Lung microvascular endothelial cell (primary cell): ENCODE results near the gene C9orf78. TPM values are rescaled to one million over a fixed set of nuclear protein-coding genes. Genes with fewer than 3 reads are reported as not detected.

Experiments
- DNase-seq, 2 donors: peaks; one replicate each; pipeline versions ENCODE4 v3.0.0 to v3.0.0-alpha.2; 2010; ENCODE audit warnings: low read depth in 2 of 2
- total RNA-seq: library from RNA; depleted of rRNA; stranded (reverse); fragments of >200 nt; gene quantifications from 2 replicates; pipeline ENCODE4 v1.2.1, GENCODE V29; 2014

The C9orf78 gene, protein sequence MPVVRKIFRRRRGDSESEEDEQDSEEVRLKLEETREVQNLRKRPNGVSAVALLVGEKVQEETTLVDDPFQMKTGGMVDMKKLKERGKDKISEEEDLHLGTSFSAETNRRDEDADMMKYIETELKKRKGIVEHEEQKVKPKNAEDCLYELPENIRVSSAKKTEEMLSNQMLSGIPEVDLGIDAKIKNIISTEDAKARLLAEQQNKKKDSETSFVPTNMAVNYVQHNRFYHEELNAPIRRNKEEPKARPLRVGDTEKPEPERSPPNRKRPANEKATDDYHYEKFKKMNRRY
- 21.6 and 36.5 TPM in 2 replicates for total RNA-seq

GRCh38 chr9:129835128-129835859 lies at the start of gene C9orf78, which contains the start of gene USP20:
C9orf78 (minus strand) TSS chr9:129835275; CDS start chr9:129835221, 54 bp downstream.
USP20 (plus strand) TSS chr9:129835458; CDS start chr9:129852556, 17,098 bp downstream.
- peak; percentile 96 to 98 for DNase-seq

DNA sequence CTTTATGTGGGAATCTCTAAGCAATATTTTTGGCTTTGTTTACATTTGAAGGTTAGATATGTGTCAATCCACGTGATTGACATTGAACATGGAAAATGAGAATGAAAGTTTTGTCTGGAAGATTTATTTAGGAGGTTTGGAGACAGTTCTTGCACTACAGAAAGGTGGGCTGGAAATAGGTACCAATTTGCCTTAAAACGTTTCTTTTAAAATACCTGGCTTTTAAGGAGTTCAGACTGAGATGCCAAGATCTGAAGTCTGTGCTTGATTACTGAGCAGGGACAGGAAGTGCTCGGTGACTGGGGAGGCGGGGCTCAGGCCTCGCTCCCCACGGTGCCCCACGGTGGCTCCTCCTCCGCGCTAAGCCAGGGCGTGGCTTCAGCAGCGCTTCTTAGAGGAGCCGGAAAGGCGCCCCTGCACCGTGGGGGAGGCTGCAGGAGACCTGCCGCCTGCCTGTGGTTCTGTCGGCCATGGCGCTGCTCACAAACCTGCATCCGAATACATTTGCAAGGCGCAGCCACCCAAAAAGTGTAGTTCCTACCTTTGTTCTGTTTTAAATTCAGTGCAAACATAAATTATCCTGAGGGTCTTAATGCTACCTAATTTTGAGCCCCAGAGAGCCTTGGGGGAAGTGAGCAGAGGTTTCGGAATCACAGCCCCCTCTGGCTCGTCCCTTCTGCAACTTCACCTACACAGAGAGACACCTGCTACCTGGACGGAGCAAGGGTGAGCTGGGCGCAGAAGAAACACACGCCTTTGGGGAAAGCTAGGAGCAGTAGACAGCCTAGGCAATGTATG lies 49.3 kb upstream of the C9orf78 start:
- DNase-seq, result peak; percentile 54 to 67

GRCh38 chr9:129881547-129882324 lies 46.7 kb upstream of the C9orf78 start:
- no peak for DNase-seq

DNA sequence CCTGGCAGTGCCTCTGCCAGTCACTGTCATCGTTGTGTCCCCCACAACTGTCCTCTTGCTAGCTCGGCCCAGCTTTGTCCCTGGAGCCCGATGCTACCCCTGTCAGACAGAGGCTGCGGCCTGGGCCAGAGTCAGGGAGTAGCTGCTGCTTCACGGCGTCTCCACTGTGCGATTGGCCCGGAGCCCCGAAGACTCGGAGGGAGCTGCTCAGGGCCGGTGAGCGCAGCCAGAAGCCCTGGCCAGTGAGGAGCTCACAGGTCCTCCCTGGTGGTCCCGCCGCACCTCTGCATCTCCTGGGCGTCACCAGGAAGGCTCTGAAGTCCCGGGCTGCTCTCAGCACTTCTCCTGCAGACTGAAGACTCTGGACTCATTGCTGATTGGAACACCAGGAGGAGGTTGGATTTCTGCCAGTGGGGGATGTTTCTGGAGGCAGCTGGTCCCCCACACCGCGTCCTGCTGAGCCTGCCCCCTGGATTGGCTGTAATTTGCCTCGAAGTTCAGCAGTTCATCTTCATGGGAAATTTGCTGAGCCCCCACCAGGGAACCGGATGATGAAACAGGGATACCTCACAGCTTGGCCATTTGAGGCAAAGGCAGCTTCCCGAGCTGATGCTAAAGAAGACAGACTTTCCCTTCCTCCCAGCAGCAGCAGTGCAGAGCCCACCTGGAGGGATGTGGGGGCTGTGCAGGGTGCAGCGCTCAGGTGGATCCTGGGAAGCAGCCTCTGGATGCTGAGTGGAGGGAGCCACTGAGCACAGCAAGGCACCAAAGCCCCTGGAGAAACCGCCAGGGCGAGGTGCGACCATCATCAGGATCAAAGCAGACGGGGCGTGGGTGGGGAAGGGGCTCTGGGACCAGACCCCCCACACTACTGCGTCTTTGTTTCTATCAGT lies 45.8 kb upstream of the C9orf78 start:
- DNase-seq, result no peak

- DNase-seq, result no peak
Observed at GRCh38 chr9:129879991-129880653, 45.0 kb upstream of the C9orf78 start.

GRCh38 chr9:129879103-129879699 lies 44.1 kb upstream of the C9orf78 start:
- no peak for DNase-seq

- no peak for DNase-seq
Observed at GRCh38 chr9:129878291-129878690, 43.2 kb upstream of the C9orf78 start.

DNA sequence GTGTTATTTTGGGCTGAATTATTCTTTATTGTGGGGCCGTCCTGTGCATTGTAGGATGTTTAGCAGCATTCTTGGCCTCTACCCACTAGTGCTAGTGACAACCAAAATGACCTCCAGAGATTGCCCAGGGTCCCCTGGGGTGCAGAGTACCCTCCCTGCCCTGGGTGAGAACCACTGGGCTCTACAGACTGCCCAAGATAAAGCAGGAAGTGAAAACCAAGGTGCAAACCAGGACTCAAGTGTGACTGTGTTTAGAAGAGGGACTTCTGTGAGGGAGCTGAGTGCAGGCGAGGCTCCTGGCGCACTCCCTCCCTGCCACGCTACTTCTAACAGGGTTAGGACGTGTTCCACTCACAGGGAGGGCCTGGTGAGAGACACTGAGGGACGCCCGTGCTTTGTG lies 41.7 kb upstream of the C9orf78 start:
- DNase-seq, result no peak

DNA sequence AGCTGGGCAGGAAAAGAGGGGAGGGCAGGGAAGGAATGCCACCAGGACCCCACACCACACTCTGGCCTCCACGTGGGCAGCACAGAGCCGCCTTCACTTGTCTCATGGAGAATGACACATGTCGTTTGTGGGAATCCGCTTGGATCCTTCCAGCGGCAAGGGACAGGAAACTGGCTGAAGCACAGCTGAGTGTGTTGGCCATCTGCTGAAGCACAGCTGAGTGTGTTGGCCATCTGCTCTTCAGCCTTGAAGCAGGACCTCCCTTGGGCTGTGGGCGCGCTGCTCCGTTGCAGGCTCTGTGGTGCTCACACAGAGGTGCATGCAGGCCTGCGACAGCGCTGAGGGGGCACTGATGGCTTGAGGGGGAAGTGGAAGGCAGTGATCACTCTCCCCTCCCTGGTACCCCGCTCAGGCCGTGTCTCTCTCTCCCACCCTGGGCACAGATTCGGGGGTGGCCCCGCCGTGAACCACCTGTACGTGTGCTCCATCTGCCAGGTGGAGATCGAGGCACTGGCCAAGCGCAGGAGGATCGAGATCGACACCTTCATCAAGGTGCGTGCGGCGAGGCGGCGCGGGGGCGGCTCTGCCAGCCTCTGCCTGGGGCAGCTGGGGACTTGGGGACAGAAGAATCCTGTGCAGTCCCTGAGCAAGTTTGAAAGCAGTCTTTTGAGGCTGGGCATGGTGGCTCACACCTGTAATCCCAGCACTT lies 40.8 kb upstream of the C9orf78 start:
- DNase-seq, result no peak

DNA sequence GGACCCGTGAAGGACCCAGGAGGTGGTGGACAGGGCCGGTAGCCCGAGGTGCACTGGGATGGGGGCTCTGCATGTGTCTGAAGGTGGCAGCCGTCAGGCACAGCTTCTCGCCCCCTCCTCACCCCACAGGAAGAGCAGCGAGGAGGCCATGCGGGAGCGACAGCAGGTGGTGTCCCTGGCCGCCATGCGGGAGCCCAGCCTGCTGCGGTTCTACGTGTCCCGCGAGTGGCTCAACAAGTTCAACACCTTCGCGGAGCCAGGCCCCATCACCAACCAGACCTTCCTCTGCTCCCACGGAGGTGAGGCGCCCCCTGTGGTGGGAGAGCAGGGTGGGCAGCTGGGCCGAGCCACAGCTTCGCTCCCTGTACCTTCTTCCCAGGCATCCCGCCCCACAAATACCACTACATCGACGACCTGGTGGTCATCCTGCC lies 40.1 kb upstream of the C9orf78 start:
- no peak for DNase-seq

DNA sequence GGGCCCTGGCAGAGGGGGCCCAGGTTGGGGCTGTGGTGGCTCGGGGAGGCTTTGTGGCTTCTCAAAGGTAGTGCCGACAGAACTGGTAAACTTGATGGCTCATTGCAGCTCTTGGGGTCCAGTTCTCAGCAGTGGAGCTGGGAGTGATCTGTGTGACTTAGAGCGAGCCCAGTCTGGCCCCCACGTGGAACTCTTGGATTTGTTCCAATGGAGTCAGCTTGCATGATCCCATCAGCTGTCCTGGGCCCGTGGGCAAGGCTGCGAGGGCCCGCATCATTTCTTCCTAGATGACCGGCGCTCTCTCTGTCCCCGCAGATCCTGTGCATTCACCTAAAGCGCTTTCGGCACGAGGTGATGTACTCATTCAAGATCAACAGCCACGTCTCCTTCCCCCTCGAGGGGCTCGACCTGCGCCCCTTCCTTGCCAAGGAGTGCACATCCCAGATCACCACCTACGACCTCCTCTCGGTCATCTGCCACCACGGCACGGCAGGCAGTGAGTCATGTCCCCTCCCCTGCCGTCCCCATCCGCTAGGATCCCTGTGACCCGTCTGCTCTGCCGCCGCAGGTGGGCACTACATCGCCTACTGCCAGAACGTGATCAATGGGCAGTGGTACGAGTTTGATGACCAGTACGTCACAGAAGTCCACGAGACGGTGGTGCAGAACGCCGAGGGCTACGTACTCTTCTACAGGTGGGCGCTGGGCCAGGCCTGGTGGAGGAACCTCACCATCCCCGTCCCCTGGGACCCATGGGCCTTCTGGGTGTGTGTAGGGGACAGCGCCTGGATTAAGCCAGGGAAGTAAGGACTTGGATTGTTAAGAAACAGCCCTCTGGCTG lies 39.4 kb upstream of the C9orf78 start:
- no peak for DNase-seq

GRCh38 chr9:129873563-129874190 lies 38.6 kb upstream of the C9orf78 start:
- DNase-seq, result no peak

GRCh38 chr9:129871046-129871445 lies 36.0 kb upstream of the C9orf78 start:
- no peak for DNase-seq

- DNase-seq, result no peak
Observed at GRCh38 chr9:129869585-129870501, 34.8 kb upstream of the C9orf78 start.

DNA sequence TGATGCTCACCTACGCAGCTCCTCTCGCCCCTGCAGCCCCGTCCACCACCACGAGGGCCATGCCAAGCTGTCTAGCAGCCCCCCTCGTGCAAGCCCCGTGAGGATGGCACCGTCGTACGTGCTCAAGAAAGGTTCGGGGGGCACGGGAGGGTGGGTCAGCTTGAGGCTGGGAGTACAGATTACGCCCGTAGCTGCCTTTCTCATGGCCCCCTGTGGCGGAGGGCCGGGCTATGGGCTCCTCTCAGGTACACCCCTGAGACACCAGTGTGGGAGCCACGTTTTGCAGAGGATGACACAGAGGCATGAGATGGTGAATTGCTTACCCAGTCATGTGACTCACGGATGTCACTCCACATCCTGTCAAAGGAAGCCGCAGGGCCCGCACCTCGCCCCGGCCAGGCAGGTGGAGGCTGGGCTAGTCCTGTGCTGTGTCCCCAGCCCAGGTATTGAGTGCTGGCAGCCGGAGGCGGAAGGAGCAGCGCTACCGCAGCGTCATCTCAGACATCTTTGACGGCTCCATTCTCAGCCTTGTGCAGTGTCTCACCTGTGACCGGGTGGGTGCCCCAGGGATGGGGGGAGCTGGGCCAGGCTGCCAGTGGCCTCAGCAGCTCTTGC lies 33.9 kb upstream of the C9orf78 start:
- peak in 1 of 2 donors; percentile 66 for DNase-seq
